Hepatocyte (in vitro differentiated cells): ENCODE results near the gene C1orf53.

Experiments
- EZH2 ChIP-seq: fragments of 200-600 bp; sonication (generic); IDR thresholded peaks from 2 replicates; pipeline ENCODE4 v1.6.1; 2016; ENCODE audit warnings: antibody characterized with exemption, mild to moderate bottlenecking, borderline replicate concordance
- TF ChIP-seq, protein P1 (sequence below): fragments of 200-600 bp; sonication (generic); IDR thresholded peaks from 2 replicates; pipeline ENCODE4 v1.5.1; 2016; ENCODE audit warnings: antibody characterized with exemption, mild to moderate bottlenecking; ENCODE audit not compliant: poor library complexity

DNA sequence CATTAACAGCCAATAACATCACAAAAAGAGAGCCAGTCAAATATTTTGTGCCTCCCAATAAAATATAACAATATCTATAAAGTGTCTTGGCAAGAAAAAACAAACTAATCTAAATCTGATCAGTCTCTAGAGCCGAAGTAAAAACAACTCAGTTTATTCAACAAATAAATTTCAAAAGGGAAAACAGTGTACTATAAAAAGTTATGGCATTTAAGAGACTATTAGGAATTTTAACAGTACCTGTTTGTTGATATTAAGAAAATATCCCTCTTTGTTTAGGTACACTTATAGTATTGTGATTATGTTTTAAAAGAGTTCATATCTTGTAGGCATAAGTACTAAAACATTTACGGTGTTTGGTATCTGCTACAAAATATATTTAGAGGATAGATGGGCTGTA, 36.6 kb upstream of the C1orf53 start:
- TF ChIP-seq, protein P1, sequence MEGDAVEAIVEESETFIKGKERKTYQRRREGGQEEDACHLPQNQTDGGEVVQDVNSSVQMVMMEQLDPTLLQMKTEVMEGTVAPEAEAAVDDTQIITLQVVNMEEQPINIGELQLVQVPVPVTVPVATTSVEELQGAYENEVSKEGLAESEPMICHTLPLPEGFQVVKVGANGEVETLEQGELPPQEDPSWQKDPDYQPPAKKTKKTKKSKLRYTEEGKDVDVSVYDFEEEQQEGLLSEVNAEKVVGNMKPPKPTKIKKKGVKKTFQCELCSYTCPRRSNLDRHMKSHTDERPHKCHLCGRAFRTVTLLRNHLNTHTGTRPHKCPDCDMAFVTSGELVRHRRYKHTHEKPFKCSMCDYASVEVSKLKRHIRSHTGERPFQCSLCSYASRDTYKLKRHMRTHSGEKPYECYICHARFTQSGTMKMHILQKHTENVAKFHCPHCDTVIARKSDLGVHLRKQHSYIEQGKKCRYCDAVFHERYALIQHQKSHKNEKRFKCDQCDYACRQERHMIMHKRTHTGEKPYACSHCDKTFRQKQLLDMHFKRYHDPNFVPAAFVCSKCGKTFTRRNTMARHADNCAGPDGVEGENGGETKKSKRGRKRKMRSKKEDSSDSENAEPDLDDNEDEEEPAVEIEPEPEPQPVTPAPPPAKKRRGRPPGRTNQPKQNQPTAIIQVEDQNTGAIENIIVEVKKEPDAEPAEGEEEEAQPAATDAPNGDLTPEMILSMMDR, result no peak
- no peak for TF ChIP-seq EZH2
